ENCODE data around the gene HLA-DRB1.

Gene HLA-DRB1

DNA sequence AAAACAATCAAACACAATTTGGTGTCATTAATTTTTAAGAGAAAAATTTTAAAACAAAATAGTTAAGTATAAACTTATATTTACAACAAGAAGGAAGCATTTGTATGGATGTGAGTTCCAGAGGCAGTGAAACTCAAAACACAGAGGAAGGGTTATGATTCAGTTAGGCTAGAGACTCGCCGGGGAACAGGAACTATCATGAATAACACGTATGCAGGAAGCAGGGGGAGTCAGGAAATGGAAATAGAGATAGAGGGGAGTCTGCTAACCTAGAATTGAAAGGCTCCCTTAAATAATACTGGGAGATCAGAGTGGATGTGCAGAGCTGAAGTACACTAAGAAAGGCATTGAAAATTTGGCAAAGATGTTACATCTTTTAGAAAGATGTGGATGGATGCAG is 14.2 kb upstream of the HLA-DRB1 start:
- TF ChIP-seq SIN3A (IDR thresholded peaks at IDR 0.05; ENCODE audit: borderline replicate concordance, insufficient read depth, low read length) = no peak
- no peak for TF ChIP-seq TAF1 (IDR thresholded peaks at IDR 0.05; ENCODE audit: borderline replicate concordance, insufficient read depth, low read length)
- TF ChIP-seq, protein P1, sequence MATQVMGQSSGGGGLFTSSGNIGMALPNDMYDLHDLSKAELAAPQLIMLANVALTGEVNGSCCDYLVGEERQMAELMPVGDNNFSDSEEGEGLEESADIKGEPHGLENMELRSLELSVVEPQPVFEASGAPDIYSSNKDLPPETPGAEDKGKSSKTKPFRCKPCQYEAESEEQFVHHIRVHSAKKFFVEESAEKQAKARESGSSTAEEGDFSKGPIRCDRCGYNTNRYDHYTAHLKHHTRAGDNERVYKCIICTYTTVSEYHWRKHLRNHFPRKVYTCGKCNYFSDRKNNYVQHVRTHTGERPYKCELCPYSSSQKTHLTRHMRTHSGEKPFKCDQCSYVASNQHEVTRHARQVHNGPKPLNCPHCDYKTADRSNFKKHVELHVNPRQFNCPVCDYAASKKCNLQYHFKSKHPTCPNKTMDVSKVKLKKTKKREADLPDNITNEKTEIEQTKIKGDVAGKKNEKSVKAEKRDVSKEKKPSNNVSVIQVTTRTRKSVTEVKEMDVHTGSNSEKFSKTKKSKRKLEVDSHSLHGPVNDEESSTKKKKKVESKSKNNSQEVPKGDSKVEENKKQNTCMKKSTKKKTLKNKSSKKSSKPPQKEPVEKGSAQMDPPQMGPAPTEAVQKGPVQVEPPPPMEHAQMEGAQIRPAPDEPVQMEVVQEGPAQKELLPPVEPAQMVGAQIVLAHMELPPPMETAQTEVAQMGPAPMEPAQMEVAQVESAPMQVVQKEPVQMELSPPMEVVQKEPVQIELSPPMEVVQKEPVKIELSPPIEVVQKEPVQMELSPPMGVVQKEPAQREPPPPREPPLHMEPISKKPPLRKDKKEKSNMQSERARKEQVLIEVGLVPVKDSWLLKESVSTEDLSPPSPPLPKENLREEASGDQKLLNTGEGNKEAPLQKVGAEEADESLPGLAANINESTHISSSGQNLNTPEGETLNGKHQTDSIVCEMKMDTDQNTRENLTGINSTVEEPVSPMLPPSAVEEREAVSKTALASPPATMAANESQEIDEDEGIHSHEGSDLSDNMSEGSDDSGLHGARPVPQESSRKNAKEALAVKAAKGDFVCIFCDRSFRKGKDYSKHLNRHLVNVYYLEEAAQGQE (IDR thresholded peaks at IDR 0.05; ENCODE audit: insufficient read depth in 1 of 2, low read depth in 2 of 2, low read length in 2 of 2) = no peak
- TF ChIP-seq POLR2AphosphoS5 (IDR thresholded peaks at IDR 0.05; ENCODE audit: low read depth, low read length) = no peak
- TF ChIP-seq FOXP2 (optimal IDR thresholded peaks at IDR 0.05; ENCODE audit: borderline replicate concordance, extremely low read depth, extremely low read length, insufficient read depth) = no peak

- TF ChIP-seq POLR2AphosphoS5 (IDR thresholded peaks at IDR 0.05; ENCODE audit: low read depth, low read length) (no peak), FOXP2 (optimal IDR thresholded peaks at IDR 0.05; ENCODE audit: borderline replicate concordance, extremely low read depth, extremely low read length, insufficient read depth) (no peak), TAF1 (IDR thresholded peaks at IDR 0.05; ENCODE audit: borderline replicate concordance, insufficient read depth, low read length) (no peak), SIN3A (IDR thresholded peaks at IDR 0.05; ENCODE audit: borderline replicate concordance, insufficient read depth, low read length) (no peak)
- TF ChIP-seq, protein P1 (IDR thresholded peaks at IDR 0.05; ENCODE audit: insufficient read depth in 1 of 2, low read depth in 2 of 2, low read length in 2 of 2) = no peak
These were observed 13.6 kb upstream of the HLA-DRB1 start for GRCh38 chr6:32603222-32603621.

GRCh38 chr6:32602383-32602782 is 12.7 kb upstream of the HLA-DRB1 start:
- TF ChIP-seq POLR2AphosphoS5 (IDR thresholded peaks at IDR 0.05; ENCODE audit: low read depth, low read length) (no peak), SIN3A (IDR thresholded peaks at IDR 0.05; ENCODE audit: borderline replicate concordance, insufficient read depth, low read length) (no peak), FOXP2 (optimal IDR thresholded peaks at IDR 0.05; ENCODE audit: borderline replicate concordance, extremely low read depth, extremely low read length, insufficient read depth) (no peak), TAF1 (IDR thresholded peaks at IDR 0.05; ENCODE audit: borderline replicate concordance, insufficient read depth, low read length) (no peak)
- TF ChIP-seq, protein P1 (IDR thresholded peaks at IDR 0.05; ENCODE audit: insufficient read depth in 1 of 2, low read depth in 2 of 2, low read length in 2 of 2) = no peak

- TF ChIP-seq POLR2AphosphoS5 (IDR thresholded peaks at IDR 0.05; ENCODE audit: low read depth, low read length) = no peak
- TF ChIP-seq FOXP2 (optimal IDR thresholded peaks at IDR 0.05; ENCODE audit: borderline replicate concordance, extremely low read depth, extremely low read length, insufficient read depth) = no peak
- TF ChIP-seq, protein P1 (IDR thresholded peaks at IDR 0.05; ENCODE audit: insufficient read depth in 1 of 2, low read depth in 2 of 2, low read length in 2 of 2) = no peak
These were observed 7.4 kb upstream of the HLA-DRB1 start for GRCh38 chr6:32597024-32597423.

DNA sequence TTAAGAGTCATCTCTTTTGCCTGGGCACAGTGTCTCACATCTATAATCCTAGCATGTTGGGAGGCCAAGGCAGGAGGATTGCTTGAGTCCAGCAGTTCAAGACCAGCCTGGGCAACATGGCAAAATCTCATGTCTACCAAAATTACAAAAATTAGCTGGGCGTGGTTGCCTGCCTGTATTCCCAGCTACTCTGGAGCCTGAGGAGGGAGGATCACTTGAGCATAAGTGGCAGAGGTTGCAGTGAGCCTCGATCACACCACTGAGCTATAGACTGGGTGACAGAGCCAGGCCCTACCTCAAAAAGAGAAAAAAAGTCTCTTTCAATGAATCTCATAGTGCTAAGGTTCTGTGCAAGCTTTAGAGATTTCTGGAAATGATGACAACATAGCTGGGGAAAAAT is 1.5 kb downstream of the HLA-DRB1 start:
- TF ChIP-seq POLR2AphosphoS5 (IDR thresholded peaks at IDR 0.05; ENCODE audit: low read depth, low read length) (no peak), FOXP2 (optimal IDR thresholded peaks at IDR 0.05; ENCODE audit: borderline replicate concordance, extremely low read depth, extremely low read length, insufficient read depth) (no peak), SIN3A (IDR thresholded peaks at IDR 0.05; ENCODE audit: borderline replicate concordance, insufficient read depth, low read length) (no peak)
